MM.1S (cell line): ENCODE data around the gene OTULIN.

Source experiments
- DNase-seq: peaks from one replicate; pipeline ENCODE4 v3.0.0-alpha.2; 2015
- H2AFZ ChIP-seq: fragments of 300-600 bp; sonication (generic); 2 replicates; pipeline ENCODE4 v1.6.0; 2016; ENCODE audit warnings: antibody characterized with exemption, low read length
- H3F3A ChIP-seq: fragments of 300-600 bp; sonication (generic); 2 replicates; pipeline ENCODE4 v1.6.1; 2016; ENCODE audit warnings: mild to moderate bottlenecking, antibody characterized with exemption, low read length, moderate library complexity, mixed read lengths; ENCODE audit not compliant: insufficient read depth
- H3K27ac ChIP-seq: fragments of 300-600 bp; sonication (generic); 2 replicates; pipeline ENCODE4 v1.5.1; 2016; ENCODE audit warnings: mild to moderate bottlenecking, low read length
- H3K27me3 ChIP-seq: fragments of 300-600 bp; sonication (generic); replicated peaks from 2 replicates; pipeline ENCODE4 v1.6.0; 2016; ENCODE audit warnings: low read length; ENCODE audit not compliant: insufficient read depth
- H3K36me3 ChIP-seq: fragments of 300-600 bp; sonication (generic); replicated peaks from 2 replicates; pipeline ENCODE4 v1.6.1; 2016; ENCODE audit warnings: mild to moderate bottlenecking, low read length, mixed read lengths; ENCODE audit not compliant: insufficient read depth
- H3K4me1 ChIP-seq: fragments of 300-600 bp; sonication (generic); 2 replicates; pipeline ENCODE4 v1.6.1; 2016; ENCODE audit warnings: low read length, mixed read lengths
- H3K4me2 ChIP-seq: fragments of 300-600 bp; sonication (generic); 2 replicates; pipeline ENCODE4 v1.6.0; 2016; ENCODE audit warnings: low read depth, low read length
- H3K4me3 ChIP-seq: fragments of 300-600 bp; sonication (generic); 2 replicates; pipeline ENCODE4 v1.5.1; 2016; ENCODE audit warnings: low read length, mixed read lengths
- H3K79me2 ChIP-seq: fragments of 300-600 bp; sonication (generic); 2 replicates; pipeline ENCODE4 v1.6.1; 2016; ENCODE audit warnings: mixed run types, low read length, mixed read lengths
- H3K9ac ChIP-seq: fragments of 300-600 bp; sonication (generic); 2 replicates; pipeline ENCODE4 v1.6.1; 2016; ENCODE audit warnings: low read length, mixed read lengths
- H3K9me2 ChIP-seq: fragments of 300-600 bp; sonication (generic); replicated peaks from 2 replicates; pipeline ENCODE4 v1.6.1; 2016; ENCODE audit warnings: mild to moderate bottlenecking, low read length, mixed read lengths; ENCODE audit not compliant: insufficient read depth
- H3K9me3 ChIP-seq: fragments of 300-600 bp; sonication (generic); replicated peaks from 2 replicates; pipeline ENCODE4 v1.6.1; 2016; ENCODE audit warnings: mild to moderate bottlenecking, low read length, mixed read lengths; ENCODE audit not compliant: insufficient read depth
- H4K20me1 ChIP-seq: fragments of 300-600 bp; sonication (generic); 2 replicates; pipeline ENCODE4 v1.6.1; 2016; ENCODE audit warnings: mild to moderate bottlenecking, low read length, moderate library complexity, mixed read lengths; ENCODE audit not compliant: insufficient read depth
- EZH2 ChIP-seq: fragments of 300-600 bp; sonication (generic); optimal IDR thresholded peaks from 2 replicates; pipeline ENCODE3; 2017; ENCODE audit warnings: low read depth, mild to moderate bottlenecking, antibody characterized with exemption, low read length, mixed read lengths
- EZH2phosphoT487 ChIP-seq: fragments of 300-600 bp; sonication (generic); IDR thresholded peaks from 2 replicates; pipeline ENCODE4 v1.6.1; 2018; ENCODE audit warnings: antibody characterized with exemption, low read length
- TF ChIP-seq, protein P1 (sequence below): fragments of 300-600 bp; sonication (generic); IDR thresholded peaks from 2 replicates; pipeline ENCODE4 v1.5.1; 2016; ENCODE audit warnings: antibody characterized with exemption, low read length, mixed read lengths

OTULIN gene

DNA sequence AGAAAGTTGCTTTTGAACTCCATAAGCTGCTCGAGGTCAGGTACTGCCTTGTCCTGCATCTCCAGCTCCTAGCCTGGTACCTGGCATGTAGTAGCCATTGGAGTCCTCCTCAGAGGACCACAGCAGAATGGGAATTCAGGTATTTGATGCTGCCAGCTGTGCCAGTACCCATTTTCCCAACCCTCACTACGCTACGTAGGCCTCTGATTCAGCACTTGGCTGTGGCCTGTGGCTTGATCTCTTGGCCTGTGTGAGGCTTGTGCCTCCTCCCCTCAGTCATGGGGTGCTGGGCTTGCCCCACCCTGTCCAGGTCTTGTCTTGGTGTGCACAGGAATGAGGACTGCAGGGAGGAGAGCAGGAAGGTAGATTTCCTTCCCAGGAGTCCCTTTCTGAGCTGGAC, 11.8 kb downstream of the OTULIN start:
- H2AFZ ChIP-seq, result no peak overlapping the region
- H3K27ac ChIP-seq, result peak overlapping the region; percentile 66
- peak overlapping the region; percentile 17; the same call in 1 of the 2 replicates for H3K9ac ChIP-seq
- H3K9me3 ChIP-seq, result no peaks in the 10 kb centered on the region
- no peaks in the 10 kb centered on the region for H3K27me3 ChIP-seq
- no peak for DNase-seq
- H3K9me2 ChIP-seq, result no peaks in the 10 kb centered on the region
- H4K20me1 ChIP-seq, result 0 out of 2 replicates have a peak, but pooled peaks cover 5% of the 10 kb centered on the region
- peak overlapping the region; percentile 67; the same call in 1 of the 2 replicates for H3K4me2 ChIP-seq
- peaks cover 24% of the 10 kb centered on the region for H3F3A ChIP-seq
- peaks cover 96% of the 10 kb centered on the region for H3K79me2 ChIP-seq
- H3K4me3 ChIP-seq, result no peak overlapping the region
- H3K36me3 ChIP-seq, result peaks cover 17% of the 10 kb centered on the region
- TF ChIP-seq, protein P1, sequence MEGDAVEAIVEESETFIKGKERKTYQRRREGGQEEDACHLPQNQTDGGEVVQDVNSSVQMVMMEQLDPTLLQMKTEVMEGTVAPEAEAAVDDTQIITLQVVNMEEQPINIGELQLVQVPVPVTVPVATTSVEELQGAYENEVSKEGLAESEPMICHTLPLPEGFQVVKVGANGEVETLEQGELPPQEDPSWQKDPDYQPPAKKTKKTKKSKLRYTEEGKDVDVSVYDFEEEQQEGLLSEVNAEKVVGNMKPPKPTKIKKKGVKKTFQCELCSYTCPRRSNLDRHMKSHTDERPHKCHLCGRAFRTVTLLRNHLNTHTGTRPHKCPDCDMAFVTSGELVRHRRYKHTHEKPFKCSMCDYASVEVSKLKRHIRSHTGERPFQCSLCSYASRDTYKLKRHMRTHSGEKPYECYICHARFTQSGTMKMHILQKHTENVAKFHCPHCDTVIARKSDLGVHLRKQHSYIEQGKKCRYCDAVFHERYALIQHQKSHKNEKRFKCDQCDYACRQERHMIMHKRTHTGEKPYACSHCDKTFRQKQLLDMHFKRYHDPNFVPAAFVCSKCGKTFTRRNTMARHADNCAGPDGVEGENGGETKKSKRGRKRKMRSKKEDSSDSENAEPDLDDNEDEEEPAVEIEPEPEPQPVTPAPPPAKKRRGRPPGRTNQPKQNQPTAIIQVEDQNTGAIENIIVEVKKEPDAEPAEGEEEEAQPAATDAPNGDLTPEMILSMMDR, result no peak
- TF ChIP-seq EZH2phosphoT487 (no peak), EZH2 (no peak)
- peaks cover 30% of the 10 kb centered on the region for H3K4me1 ChIP-seq

DNA sequence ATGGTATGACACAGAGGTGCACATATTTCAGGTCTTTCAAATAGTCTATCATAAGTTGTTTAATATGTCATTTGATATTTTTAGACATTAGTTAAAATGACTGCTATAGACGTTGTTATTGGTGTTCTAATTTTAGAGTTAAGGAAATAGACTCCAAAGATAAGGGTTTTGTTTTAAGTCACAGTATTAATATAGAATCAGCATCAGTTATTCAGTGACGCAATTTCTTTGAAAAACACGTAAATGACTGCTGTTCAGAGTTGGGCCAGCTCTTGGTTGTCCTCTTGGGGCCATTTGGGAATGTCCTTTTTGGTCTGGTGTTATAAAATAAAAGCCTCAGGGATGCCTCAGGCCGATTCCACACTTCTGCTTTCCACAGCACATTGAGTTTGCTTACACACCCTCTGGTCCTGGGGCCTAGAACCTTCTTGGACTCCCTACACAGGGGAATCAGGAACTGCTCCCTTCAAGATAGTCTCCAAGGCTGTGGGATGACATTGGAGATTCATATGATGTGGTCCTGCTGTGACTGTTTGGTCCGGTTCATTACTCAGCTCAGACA, 14.3 kb downstream of the OTULIN start:
- Histone ChIP-seq H3K9me2 (no peaks in the 10 kb centered on the region), H3F3A (peaks cover 22% of the 10 kb centered on the region), H4K20me1 (0 out of 2 replicates have a peak, but pooled peaks cover 4% of the 10 kb centered on the region), H3K36me3 (peaks cover 24% of the 10 kb centered on the region; the same call in 1 of the 2 replicates), H2AFZ (no peak overlapping the region), H3K27me3 (no peaks in the 10 kb centered on the region), H3K4me3 (no peak overlapping the region), H3K79me2 (peaks cover 87% of the 10 kb centered on the region), H3K4me1 (peaks cover 25% of the 10 kb centered on the region), H3K9ac (no peak overlapping the region), H3K4me2 (no peak overlapping the region), H3K27ac (no peak overlapping the region), H3K9me3 (no peaks in the 10 kb centered on the region)
- TF ChIP-seq EZH2, result no peak
- TF ChIP-seq EZH2phosphoT487, result no peak
- TF ChIP-seq, protein P1, result no peak
- no peak for DNase-seq

DNA sequence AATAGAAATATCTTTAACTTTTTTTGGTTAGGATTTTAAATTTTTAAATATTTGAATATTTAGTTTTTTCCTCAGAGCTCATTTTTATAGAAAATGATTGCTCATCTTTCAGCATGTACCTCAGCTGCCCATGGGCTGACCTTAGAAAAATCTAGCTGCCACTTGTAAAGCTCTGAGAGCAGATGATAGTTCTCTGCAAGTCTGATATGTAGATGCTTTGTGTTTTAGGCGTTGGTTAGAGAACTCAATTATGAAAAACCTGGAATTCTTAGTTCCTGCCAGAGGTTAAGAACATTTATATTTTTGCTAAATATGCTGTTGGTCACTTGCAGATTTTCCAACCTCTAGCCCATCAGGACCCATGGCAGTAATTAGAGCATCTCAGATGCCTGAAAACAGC, 15.1 kb downstream of the OTULIN start:
- no peak overlapping the region for H3K4me3 ChIP-seq
- DNase-seq, result no peak
- H3K4me1 ChIP-seq, result peaks cover 20% of the 10 kb centered on the region
- H3K9me3 ChIP-seq, result no peaks in the 10 kb centered on the region
- no peak overlapping the region for H3K9ac ChIP-seq
- H3K9me2 ChIP-seq, result no peaks in the 10 kb centered on the region
- H3F3A ChIP-seq, result peaks cover 16% of the 10 kb centered on the region
- H3K27ac ChIP-seq, result no peak overlapping the region
- peaks cover 86% of the 10 kb centered on the region for H3K79me2 ChIP-seq
- no peaks in the 10 kb centered on the region for H4K20me1 ChIP-seq
- H3K27me3 ChIP-seq, result no peaks in the 10 kb centered on the region
- H3K4me2 ChIP-seq, result no peak overlapping the region
- H3K36me3 ChIP-seq, result peaks cover 24% of the 10 kb centered on the region; the same call in 1 of the 2 replicates
- no peak overlapping the region for H2AFZ ChIP-seq
- TF ChIP-seq EZH2 (no peak), EZH2phosphoT487 (no peak)
- TF ChIP-seq, protein P1, result no peak
